Spleen (tissue), 11 donors: ENCODE results near the gene RBM25. TPM values are rescaled to one million over a fixed set of nuclear protein-coding genes. Genes with fewer than 3 reads are reported as not detected.

Experiments
- DNase-seq: peaks from one replicate; pipeline ENCODE4 v3.0.0-alpha.2; 2020
- H3K27ac ChIP-seq, 8 donors: fragments of 200-600 bp; sonication (generic) in 7 of 8; 1 replicate in 4 of 8; 2 replicates in 4 of 8; pipeline versions ENCODE4 v1.5.0 to v1.8.0; 2016 to 2021; ENCODE audit warnings: inconsistent platforms in 4 of 8, mild to moderate bottlenecking in 4 of 8, moderate library complexity in 1 of 8
- H3K27me3 ChIP-seq, 7 donors: fragments of 200-600 bp; sonication (generic) in 6 of 7; replicated peaks in 1 of 7; 1 replicate in 4 of 7; 2 replicates in 3 of 7; pipeline versions ENCODE4 v1.5.0 to v1.8.0; 2016 to 2021; ENCODE audit warnings: inconsistent platforms in 3 of 7, mild to moderate bottlenecking in 1 of 7
- H3K36me3 ChIP-seq, 6 donors: fragments of 200-600 bp; sonication (generic) in 5 of 6; 1 replicate in 4 of 6; 2 replicates in 2 of 6; pipeline versions ENCODE4 v1.5.0 to v1.8.0; 2016 to 2021; ENCODE audit warnings: inconsistent platforms in 2 of 6
- H3K4me1 ChIP-seq, 6 donors: fragments of 200-600 bp; sonication (generic) in 5 of 6; 1 replicate in 3 of 6; 2 replicates in 3 of 6; pipeline versions ENCODE4 v1.5.0 to v1.8.0; 2016 to 2021; ENCODE audit warnings: inconsistent platforms in 3 of 6
- H3K4me3 ChIP-seq, 8 donors: fragments of 200-600 bp; sonication (generic) in 7 of 8; 1 replicate in 4 of 8; 2 replicates in 4 of 8; pipeline versions ENCODE4 v1.5.0 to v1.8.0; 2016 to 2021; ENCODE audit warnings: inconsistent platforms in 4 of 8, mild to moderate bottlenecking in 4 of 8, moderate library complexity in 2 of 8
- H3K9me3 ChIP-seq, 8 donors: fragments of 200-600 bp; sonication (generic) in 7 of 8; 1 replicate in 4 of 8; 2 replicates in 4 of 8; pipeline versions ENCODE4 v1.5.0 to v1.8.0; 2016 to 2021; ENCODE audit warnings: inconsistent platforms in 4 of 8
- POLR2A ChIP-seq, 3 donors: fragments of 450-650 bp; IDR thresholded peaks; one replicate each; pipeline ENCODE4 v1.5.1; 2017; ENCODE audit warnings: antibody characterized with exemption in 3 of 3, mild to moderate bottlenecking in 1 of 3
- POLR2AphosphoS5 ChIP-seq, 3 donors: sonication (generic); formaldehyde crosslinking; IDR thresholded peaks; one replicate each; pipeline ENCODE4 v1.5.1; 2017; ENCODE audit warnings: antibody characterized with exemption in 3 of 3
- WGBS, 5 donors: extraction: QIAGEN DNeasy Blood & Tissue Kit in 3 of 5; methylation state at CpG; one replicate each; pipeline versions ENCODE4 v1.1.5 to v1.1.7; 2013 to 2018; 5-methylcytosine and 5-hydroxymethylcytosine counted together
- intact Hi-C: fragments of 100-400 bp; cut with DNase I; formaldehyde crosslinking; loops from one replicate; pipeline ENCODE4 v1.15.0; 2023; ENCODE audit warnings: low total_unique reads
- polyA plus RNA-seq, 3 donors: library from polyadenylated mRNA; stranded (reverse); fragments of 200-250 nt; gene quantifications; one replicate each; pipeline ENCODE4 v1.2.1, GENCODE V29; 2013
- total RNA-seq, 7 donors: library from RNA; depleted of rRNA in 3 of 7; stranded (reverse); fragments of >200 nt in 3 of 7; fragmentation: NEBNext Ultra II Directional in 4 of 7; extraction: Animal tissue kit (Norgen Biotek cat#: 25700) in 4 of 7; gene quantifications; one replicate each; pipeline versions ENCODE4 v1.1.0 to v1.2.1, GENCODE V29; 2016 to 2021
- TF ChIP-seq, protein P1 (sequence below), 11 experiments: fragments of 200-600 bp in 7 of 11; fragments of 450-650 bp in 4 of 11; sonication (generic) in 4 of 11; IDR thresholded peaks in 8 of 11; conservative IDR thresholded peaks in 3 of 11; 1 replicate in 7 of 11; 2 replicates in 4 of 11; pipeline versions ENCODE4 v1.4.0 to v1.8.0; 2016 to 2021; ENCODE audit warnings: antibody characterized with exemption in 11 of 11, inconsistent platforms in 4 of 11, mild to moderate bottlenecking in 1 of 11
- donor health status: healthy with polysubstance abuse.
- donor health status: DM: no; HTN: no; CAD: no; lungs with moderate emphysema.
- donor health status: DM: no; HTN: no; CAD: no.
- donor health status: Bipolar disorder and iron deficiency.
- donor health status: healthy.
- donor health status: DM: no; HTN: no; CAD: no.
- donor health status: DM: yes; HTN: yes; CAD: no.

Gene RBM25
- total and polyA plus RNA-seq, 10 donors, result 28.1 to 108 (median 82.2) TPM

DNA sequence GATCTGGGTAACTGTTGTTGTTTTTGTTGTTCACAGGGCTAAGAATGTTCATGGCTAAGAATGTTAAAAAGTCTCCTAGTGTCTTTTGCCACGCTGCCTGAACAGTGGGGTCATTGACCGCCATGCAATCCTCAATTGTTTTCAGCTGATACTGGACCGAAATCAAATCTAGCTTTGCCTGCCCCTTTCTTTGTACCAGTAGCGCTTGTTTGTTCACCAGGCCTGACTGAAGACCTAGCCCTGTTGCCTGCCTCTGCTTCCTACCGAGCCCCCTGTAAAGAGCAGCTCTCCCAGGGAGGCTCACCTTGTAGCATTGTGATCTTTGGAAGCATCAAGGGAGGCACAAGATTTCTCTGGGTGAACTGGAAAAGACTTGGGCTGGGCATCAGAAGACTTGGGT lies 84.7 kb downstream of the RBM25 start:
- WGBS, 5 donors, result 90 to 98% (median 96%) methylated on average over 5 of the region's 5 CpGs
- Histone ChIP-seq H3K4me3 (no peak overlapping the region), H3K27me3 (no peaks in the 10 kb centered on the region), H3K4me1 (peaks cover 4 to 77% (median 36%) of the 10 kb centered on the region in 6 donors), H3K36me3 (peaks cover 0 to 16% (median 4%) of the 10 kb centered on the region in 6 donors), H3K9me3 (no peaks in the 10 kb centered on the region), H3K27ac (no peak overlapping the region)
- DNase-seq, result no peak
- no peak for TF ChIP-seq POLR2AphosphoS5 (IDR thresholded peaks at IDR 0.05)
- TF ChIP-seq POLR2A (IDR thresholded peaks at IDR 0.05), result no peak
- TF ChIP-seq, protein P1, sequence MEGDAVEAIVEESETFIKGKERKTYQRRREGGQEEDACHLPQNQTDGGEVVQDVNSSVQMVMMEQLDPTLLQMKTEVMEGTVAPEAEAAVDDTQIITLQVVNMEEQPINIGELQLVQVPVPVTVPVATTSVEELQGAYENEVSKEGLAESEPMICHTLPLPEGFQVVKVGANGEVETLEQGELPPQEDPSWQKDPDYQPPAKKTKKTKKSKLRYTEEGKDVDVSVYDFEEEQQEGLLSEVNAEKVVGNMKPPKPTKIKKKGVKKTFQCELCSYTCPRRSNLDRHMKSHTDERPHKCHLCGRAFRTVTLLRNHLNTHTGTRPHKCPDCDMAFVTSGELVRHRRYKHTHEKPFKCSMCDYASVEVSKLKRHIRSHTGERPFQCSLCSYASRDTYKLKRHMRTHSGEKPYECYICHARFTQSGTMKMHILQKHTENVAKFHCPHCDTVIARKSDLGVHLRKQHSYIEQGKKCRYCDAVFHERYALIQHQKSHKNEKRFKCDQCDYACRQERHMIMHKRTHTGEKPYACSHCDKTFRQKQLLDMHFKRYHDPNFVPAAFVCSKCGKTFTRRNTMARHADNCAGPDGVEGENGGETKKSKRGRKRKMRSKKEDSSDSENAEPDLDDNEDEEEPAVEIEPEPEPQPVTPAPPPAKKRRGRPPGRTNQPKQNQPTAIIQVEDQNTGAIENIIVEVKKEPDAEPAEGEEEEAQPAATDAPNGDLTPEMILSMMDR (IDR thresholded peaks at IDR 0.05 in 8 of 11, conservative IDR thresholded peaks at IDR 0.05 in 3 of 11), result no peak
- intact Hi-C loops, result no loop called here

DNA sequence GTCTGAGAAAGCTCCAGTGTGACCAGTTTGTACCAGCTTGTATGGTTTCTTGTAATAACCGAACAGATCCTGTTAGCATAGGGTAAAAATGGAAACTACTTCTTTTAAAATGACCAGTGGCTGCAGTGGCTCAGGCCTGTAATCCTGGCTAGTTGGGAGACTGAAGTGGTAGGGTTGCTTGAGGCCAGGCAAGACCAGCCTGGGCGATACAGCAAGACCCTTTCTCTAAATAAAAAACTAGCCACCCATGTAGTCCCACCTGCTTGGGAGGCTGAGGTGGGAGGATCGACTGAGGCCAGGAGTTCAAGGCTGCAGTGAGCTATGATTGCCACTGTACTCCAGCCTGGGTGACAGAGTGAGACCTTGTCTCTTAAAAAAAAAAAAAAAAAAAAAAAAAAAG lies 85.3 kb downstream of the RBM25 start:
- peaks cover 0 to 22% (median 10%) of the 10 kb centered on the region in 6 donors for H3K36me3 ChIP-seq
- TF ChIP-seq POLR2A (IDR thresholded peaks at IDR 0.05) (no peak), POLR2AphosphoS5 (IDR thresholded peaks at IDR 0.05) (no peak)
- TF ChIP-seq, protein P1 (IDR thresholded peaks at IDR 0.05 in 8 of 11, conservative IDR thresholded peaks at IDR 0.05 in 3 of 11), result no peak
- intact Hi-C loops, result no loop called here
- DNase-seq, result no peak
- H3K27me3 ChIP-seq, result no peaks in the 10 kb centered on the region
- H3K9me3 ChIP-seq, result no peaks in the 10 kb centered on the region
- no peak overlapping the region for H3K27ac ChIP-seq
- 90 to 95% (median 92%) methylated on average over 3 of the region's 3 CpGs for WGBS, 5 donors
- H3K4me1 ChIP-seq, result peaks cover 4 to 71% (median 32%) of the 10 kb centered on the region in 6 donors
- no peak overlapping the region for H3K4me3 ChIP-seq

DNA sequence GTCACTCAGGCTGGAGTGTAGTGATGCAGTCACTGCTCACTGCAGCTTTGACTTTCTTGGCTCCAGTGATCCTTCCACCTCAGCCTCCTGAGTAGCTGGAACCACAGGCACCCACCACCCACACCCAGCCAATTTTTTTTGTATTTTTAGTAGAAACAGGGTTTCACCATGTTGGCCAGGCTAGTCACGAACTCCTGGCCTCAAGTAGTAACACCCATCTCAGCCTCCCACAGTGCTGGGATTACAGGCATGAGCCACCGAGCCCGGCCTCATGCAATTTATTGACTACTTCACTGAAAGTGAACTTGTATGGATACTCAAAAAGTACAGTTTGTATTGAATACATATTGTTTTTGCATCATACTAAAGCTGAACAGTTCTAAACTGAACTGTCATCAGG lies 87.0 kb downstream of the RBM25 start:
- DNase-seq, result no peak
- peaks cover 0 to 40% (median 24%) of the 10 kb centered on the region in 6 donors for H3K36me3 ChIP-seq
- 91 to 98% (median 95%) methylated on average over 3 of the region's 3 CpGs for WGBS, 5 donors
- H3K27me3 ChIP-seq, result no peaks in the 10 kb centered on the region
- H3K9me3 ChIP-seq, result no peaks in the 10 kb centered on the region
- no peak overlapping the region for H3K4me3 ChIP-seq
- TF ChIP-seq POLR2A (IDR thresholded peaks at IDR 0.05) (no peak), POLR2AphosphoS5 (IDR thresholded peaks at IDR 0.05) (no peak)
- TF ChIP-seq, protein P1 (IDR thresholded peaks at IDR 0.05 in 8 of 11, conservative IDR thresholded peaks at IDR 0.05 in 3 of 11), result no peak
- H3K27ac ChIP-seq, result no peak overlapping the region
- H3K4me1 ChIP-seq, result peaks cover 0 to 55% (median 20%) of the 10 kb centered on the region in 6 donors
- intact Hi-C loops, result no loop called here

DNA sequence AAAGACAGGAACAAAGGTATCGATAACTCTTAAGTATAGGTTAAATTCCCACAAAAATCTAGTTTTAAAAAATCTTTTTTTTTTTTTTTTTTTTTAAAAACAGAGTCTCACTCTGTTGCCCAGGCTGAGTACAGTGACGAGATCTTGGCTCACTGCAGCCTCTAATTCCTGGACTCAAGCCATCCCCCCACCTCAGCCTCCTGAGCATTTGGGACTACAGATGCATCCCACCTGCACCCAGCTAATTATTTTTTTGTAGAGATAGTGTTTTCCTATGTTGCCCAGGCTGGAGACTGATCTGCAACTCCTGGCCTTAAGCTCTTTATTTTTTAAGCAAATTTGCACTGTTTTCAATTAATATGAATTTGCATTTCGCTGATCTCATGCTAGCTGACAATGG lies 87.8 kb downstream of the RBM25 start:
- TF ChIP-seq, protein P1 (IDR thresholded peaks at IDR 0.05 in 8 of 11, conservative IDR thresholded peaks at IDR 0.05 in 3 of 11), result no peak
- no peak for TF ChIP-seq POLR2AphosphoS5 (IDR thresholded peaks at IDR 0.05)
- TF ChIP-seq POLR2A (IDR thresholded peaks at IDR 0.05), result no peak
- peaks cover 0 to 47% (median 13%) of the 10 kb centered on the region in 6 donors for H3K4me1 ChIP-seq
- no peak for DNase-seq
- H3K4me3 ChIP-seq, result no peak overlapping the region
- H3K9me3 ChIP-seq, result no peaks in the 10 kb centered on the region
- 83 to 97% (median 92%) methylated on average over 3 of the region's 3 CpGs for WGBS, 5 donors
- no peaks in the 10 kb centered on the region for H3K27me3 ChIP-seq
- intact Hi-C loops, result no loop called here
- no peak overlapping the region for H3K27ac ChIP-seq
- H3K36me3 ChIP-seq, result peaks cover 0 to 47% (median 30%) of the 10 kb centered on the region in 6 donors
